ENCODE results near the gene ZCCHC2. TPM values are rescaled to one million over a fixed set of nuclear protein-coding genes. Genes with fewer than 3 reads are reported as not detected.

The ZCCHC2 gene
- total and polyA plus RNA-seq, 2 of the 8 experiments (the other 6 are each of a cell fraction or from before 2014, with no cell fraction given): 13.5 to 18.6 TPM

GRCh38 chr18:62486290-62486964, 36.4 kb upstream of the ZCCHC2 start:
- FAIRE-seq: no peak

More at GRCh38 chr18:62486290-62486964, 36.4 kb upstream of the ZCCHC2 start:
- no peak overlapping the region for H2BK12ac ChIP-seq (ENCODE audit: low read depth, low read length)
- H4K91ac ChIP-seq (replicated peaks; ENCODE audit: insufficient read length, low read length): no peak overlapping the region
- H4K5ac ChIP-seq (ENCODE audit: insufficient read length, low read depth, low read length): no peak overlapping the region
- H2BK15ac ChIP-seq (ENCODE audit: low read length): no peak overlapping the region
- H2BK20ac ChIP-seq (ENCODE audit: low read length): no peak overlapping the region
- 84% methylated on average over 4 of the region's 4 CpGs; no CpG with 5 or more reads in 1 of the 2 experiments for WGBS, 2 experiments (ENCODE audit: extremely low coverage in 1 of 2, insufficient coverage in 1 of 2, insufficient read length in 1 of 2, insufficient replicate concordance in 2 of 2, low coverage in 1 of 2, low lambda C conversion rate in 2 of 2, missing lambda C conversion rate in 1 of 2)
- CTCF ChIA-PET (ENCODE audit: partially characterized antibody): interaction anchor here (0.6 to 0.8 kb wide), 2 partner anchors 87 to 343 kb away, joined by 3 read pairs; no protein-coding TSS in a partner anchor
- H4K20me1 ChIP-seq (replicated peaks in 1 of 2; ENCODE audit: control insufficient read depth in 1 of 2, insufficient read depth in 2 of 2, low read length in 2 of 2): no peaks in the 10 kb centered on the region
- H4K8ac ChIP-seq (ENCODE audit: extremely low read depth, insufficient read depth, low read length): no peak overlapping the region
- H3K14ac ChIP-seq (ENCODE audit: insufficient read length): no peak overlapping the region
- no peak overlapping the region for H3K18ac ChIP-seq (ENCODE audit: extremely low read depth, low read length)
- no peaks in the 10 kb centered on the region for H3K79me2 ChIP-seq (ENCODE audit: control insufficient read depth in 1 of 2, insufficient read depth in 2 of 2, low read length in 2 of 2)
- H3K9ac ChIP-seq (replicated peaks in 1 of 4; ENCODE audit: extremely low read depth in 1 of 4, low read depth in 3 of 4, low read length in 3 of 4): no peak overlapping the region
- H3K23ac ChIP-seq (ENCODE audit: insufficient read length): no peak overlapping the region
- no peak overlapping the region for H3K27ac ChIP-seq (ENCODE audit: low read depth, low read length)
- H3K4me1 ChIP-seq (replicated peaks in 1 of 4; ENCODE audit: control insufficient read depth in 3 of 4, insufficient read depth in 4 of 4, low read length in 3 of 4): no peaks in the 10 kb centered on the region
- no peak overlapping the region for H3K56ac ChIP-seq (replicated peaks; ENCODE audit: insufficient read length, low read depth, low read length)
- H3K4ac ChIP-seq (replicated peaks; ENCODE audit: insufficient read length, low read depth, low read length): no peak overlapping the region
- POLR2A ChIA-PET (ENCODE audit: partially characterized antibody): no interaction called here
- no peak overlapping the region for H3K4me3 ChIP-seq (ENCODE audit: extremely low read depth in 1 of 4, insufficient read depth in 2 of 4, low read depth in 3 of 4, low read length in 4 of 4)
- H2AK5ac ChIP-seq (ENCODE audit: low read depth, low read length): no peak overlapping the region
- H3K23me2 ChIP-seq (ENCODE audit: low read depth, low read length): no peaks in the 10 kb centered on the region
- no peaks in the 10 kb centered on the region; a peak in 1 of 7 replicates for H3K27me3 ChIP-seq (replicated peaks in 1 of 4; ENCODE audit: control insufficient read depth in 3 of 4, extremely low read depth in 1 of 4, insufficient read depth in 3 of 4, low read length in 3 of 4)
- H3K4me2 ChIP-seq (ENCODE audit: insufficient read depth in 1 of 2, low read depth in 2 of 2, low read length in 2 of 2): no peak overlapping the region
- H3K36me3 ChIP-seq (ENCODE audit: control insufficient read depth in 2 of 4, insufficient read depth in 4 of 4, low read length in 3 of 4): no peaks in the 10 kb centered on the region
- TF ChIP-seq CBX5 (IDR thresholded peaks at IDR 0.05; ENCODE audit: low read depth, low read length): no peak
- TF ChIP-seq SUZ12 (IDR thresholded peaks at IDR 0.05; ENCODE audit: low read length): no peak
- no peak overlapping the region for H2AFZ ChIP-seq (ENCODE audit: low read length)
- no peak overlapping the region for H2BK5ac ChIP-seq (ENCODE audit: low read depth, low read length)
- no peaks in the 10 kb centered on the region for H3K9me3 ChIP-seq (ENCODE audit: insufficient read depth in 2 of 2, low read depth in 1 of 2, low read length in 1 of 2)
- no peak overlapping the region for H2BK120ac ChIP-seq (replicated peaks; ENCODE audit: low read depth, low read length)
- H3K79me1 ChIP-seq (ENCODE audit: low read depth, low read length): no peaks in the 10 kb centered on the region
- no peak for DNase-seq (ENCODE audit: low read depth in 1 of 2, low spot score in 2 of 2)
